ENCODE measurements around the gene RAI1.
A peak's percentile ranks its signal among the peaks of the same experiment; 100 is the strongest.
"Not testable (repeated sequence)": the region's sequence is repeated elsewhere in the genome, so short reads cannot be mapped to it uniquely, and the experiment has no call there.

Gene RAI1

GRCh38 chr17:17677299-17678040 lies 3.8 kb upstream of the RAI1 start:
- TF ChIP-seq CTCF (IDR thresholded peaks at IDR 0.05; ENCODE audit: insufficient read depth, low read depth, low read length, missing control alignments) = no peak
- H3K4me3 ChIP-seq (ENCODE audit: low read depth, low read length) = no peak overlapping the region
- DNase-seq (ENCODE audit: low read depth) = no peak

DNA sequence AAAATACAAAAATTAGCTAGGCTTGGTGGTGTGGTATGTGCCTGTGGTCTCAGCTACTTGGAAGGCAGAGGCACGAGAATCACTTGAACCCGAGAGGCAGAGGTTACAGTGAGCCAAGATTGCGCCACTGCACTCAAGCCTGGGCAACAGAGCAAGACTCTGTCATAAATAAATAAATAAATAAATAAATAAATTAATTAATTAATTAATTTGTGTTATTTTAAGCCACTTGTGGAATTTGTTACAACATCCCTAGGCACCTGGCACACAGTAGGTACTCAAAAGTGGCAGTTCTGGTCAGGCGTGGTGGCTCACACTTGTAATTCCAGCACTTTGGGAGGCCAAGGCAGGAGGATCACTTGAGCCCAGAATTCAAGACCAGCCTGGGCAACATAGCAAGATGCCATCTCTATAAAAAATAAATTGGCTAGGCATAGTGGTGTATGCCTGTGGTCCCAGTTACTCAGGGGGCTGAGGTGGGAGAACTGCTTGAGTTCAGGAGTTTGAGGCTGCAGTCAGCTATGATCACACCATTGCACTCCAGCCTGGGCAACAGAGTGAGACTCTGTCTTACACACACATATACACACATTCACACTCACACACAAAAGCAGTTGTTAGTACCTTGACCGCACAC lies 3.1 kb upstream of the RAI1 start:
- DNase-seq (ENCODE audit: low read depth); H3K4me3 ChIP-seq (ENCODE audit: low read depth, low read length): not testable (repeated sequence)

DNA sequence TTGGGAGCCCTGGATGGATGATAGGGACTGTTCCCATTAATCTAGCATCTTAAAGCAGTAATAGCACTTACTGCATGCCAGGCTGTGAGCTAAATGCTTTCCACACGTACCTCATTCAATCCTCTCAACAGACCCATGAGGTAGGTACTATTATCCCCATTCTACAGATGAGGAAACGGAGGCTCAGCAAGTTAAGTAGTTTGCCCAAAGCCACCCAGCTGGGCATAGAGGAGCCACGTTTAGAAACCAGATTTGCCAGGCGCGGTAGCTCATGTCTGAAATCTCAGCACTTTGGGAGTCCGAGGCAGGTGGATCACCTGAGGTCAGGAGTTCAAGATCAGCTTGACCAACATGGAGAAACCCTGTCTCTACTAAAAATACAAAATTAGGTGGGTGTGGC lies 2.0 kb upstream of the RAI1 start:
- DNase-seq (ENCODE audit: low read depth) = no peak
- TF ChIP-seq CTCF (IDR thresholded peaks at IDR 0.05; ENCODE audit: insufficient read depth, low read depth, low read length, missing control alignments) = no peak

GRCh38 chr17:17679748-17680147 lies 1.5 kb upstream of the RAI1 start:
- no peak for TF ChIP-seq CTCF (IDR thresholded peaks at IDR 0.05; ENCODE audit: insufficient read depth, low read depth, low read length, missing control alignments)
- H3K4me3 ChIP-seq (ENCODE audit: low read depth, low read length) = no peak overlapping the region
- no peak for DNase-seq (ENCODE audit: low read depth)

More for the DNA sequence above, 2.0 kb upstream of the RAI1 start:
- H3K4me3 ChIP-seq (ENCODE audit: low read depth, low read length) = no peak overlapping the region

DNA sequence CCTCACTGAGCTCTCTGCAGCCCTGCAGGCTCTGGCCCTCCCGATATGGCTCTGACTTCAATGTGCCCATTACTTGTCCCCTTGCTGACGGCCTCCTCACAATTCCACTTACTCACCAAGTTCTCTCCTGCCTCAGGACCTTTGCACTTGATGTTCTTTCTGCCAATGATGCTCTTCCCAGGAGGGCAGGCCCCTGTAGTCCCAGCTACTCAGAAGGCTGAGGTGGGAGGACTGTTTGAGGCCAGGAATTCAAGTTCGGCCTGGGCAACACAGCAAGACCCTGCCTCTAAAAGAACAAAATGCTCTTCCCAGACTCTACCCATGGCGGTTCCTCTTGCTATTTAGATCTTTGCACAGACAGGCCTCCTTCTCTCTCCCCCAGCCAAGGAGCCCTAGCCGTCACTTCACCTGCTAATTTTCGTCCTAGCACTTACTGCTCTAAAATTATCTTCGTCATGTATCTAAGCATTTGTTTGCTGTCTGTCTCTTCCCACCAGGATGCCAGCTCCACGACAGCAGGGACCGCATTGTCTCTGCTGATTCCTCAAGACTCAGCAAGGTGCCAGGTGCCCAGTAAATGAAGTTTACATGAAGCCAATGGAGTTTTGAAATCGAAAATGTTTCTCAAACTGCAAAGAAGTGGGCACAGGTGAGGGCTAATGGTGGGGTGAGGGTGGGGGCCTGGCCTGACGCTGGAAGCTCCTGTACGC lies 626 bp upstream of the RAI1 start:
- peak overlapping the region; percentile 20 for H3K4me3 ChIP-seq (ENCODE audit: low read depth, low read length)
- TF ChIP-seq CTCF (IDR thresholded peaks at IDR 0.05; ENCODE audit: insufficient read depth, low read depth, low read length, missing control alignments) = no peak
- DNase-seq (ENCODE audit: low read depth) = no peak

GRCh38 chr17:17681744-17682292 lies 560 bp downstream of the RAI1 start:
- H3K4me3 ChIP-seq (ENCODE audit: low read depth, low read length) = peak overlapping the region; percentile 79
- peak; percentile 61 for DNase-seq (ENCODE audit: low read depth)
- peak; percentile 12 for TF ChIP-seq CTCF (IDR thresholded peaks at IDR 0.05; ENCODE audit: insufficient read depth, low read depth, low read length, missing control alignments)

- peak; percentile 82 for DNase-seq (ENCODE audit: low read depth)
- peak overlapping the region; percentile 79 for H3K4me3 ChIP-seq (ENCODE audit: low read depth, low read length)
- TF ChIP-seq CTCF (IDR thresholded peaks at IDR 0.05; ENCODE audit: insufficient read depth, low read depth, low read length, missing control alignments) = no peak
Observed at GRCh38 chr17:17682293-17682736, 1.1 kb downstream of the RAI1 start.

Measured in GM12865 (cell line).